ENCODE data around the gene NTNG2. TPM values are rescaled to one million over a fixed set of nuclear protein-coding genes. Genes with fewer than 3 reads are reported as not detected.

Gene NTNG2
- total RNA-seq, 4 donors from 2014 or later: 1.4 to 4.4 TPM; not detected in 2

DNA sequence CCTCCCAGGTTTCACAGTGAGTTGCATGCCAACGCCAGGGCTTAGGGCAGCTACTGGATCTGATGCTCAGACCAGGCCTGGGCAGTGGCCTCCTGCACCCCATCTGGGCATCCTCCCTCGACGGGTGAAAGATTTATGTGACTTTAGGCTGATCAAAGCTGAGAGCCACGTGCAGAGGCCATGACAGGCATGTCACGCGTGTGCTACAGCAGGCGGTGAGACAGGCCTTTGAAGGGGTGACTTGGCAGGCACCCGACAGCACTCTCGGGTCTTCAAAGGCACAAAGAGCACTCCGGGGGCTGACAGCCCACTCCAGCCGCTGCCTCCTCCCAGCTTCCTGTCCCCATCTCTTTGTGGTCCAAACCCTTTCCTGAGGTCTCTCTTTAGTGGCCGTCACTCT lies 66.2 kb downstream of the NTNG2 start:
- Histone ChIP-seq H3K4me1 (no peaks in the 10 kb centered on the region), H3K4me3 (no peak overlapping the region), H3K9me3 (no peaks in the 10 kb centered on the region), H3K36me3 (no peaks in the 10 kb centered on the region), H3K27ac (no peak overlapping the region), H3K27me3 (no peaks in the 10 kb centered on the region)
- no peak for TF ChIP-seq POLR2A (IDR thresholded peaks at IDR 0.05)
- TF ChIP-seq, protein P1, sequence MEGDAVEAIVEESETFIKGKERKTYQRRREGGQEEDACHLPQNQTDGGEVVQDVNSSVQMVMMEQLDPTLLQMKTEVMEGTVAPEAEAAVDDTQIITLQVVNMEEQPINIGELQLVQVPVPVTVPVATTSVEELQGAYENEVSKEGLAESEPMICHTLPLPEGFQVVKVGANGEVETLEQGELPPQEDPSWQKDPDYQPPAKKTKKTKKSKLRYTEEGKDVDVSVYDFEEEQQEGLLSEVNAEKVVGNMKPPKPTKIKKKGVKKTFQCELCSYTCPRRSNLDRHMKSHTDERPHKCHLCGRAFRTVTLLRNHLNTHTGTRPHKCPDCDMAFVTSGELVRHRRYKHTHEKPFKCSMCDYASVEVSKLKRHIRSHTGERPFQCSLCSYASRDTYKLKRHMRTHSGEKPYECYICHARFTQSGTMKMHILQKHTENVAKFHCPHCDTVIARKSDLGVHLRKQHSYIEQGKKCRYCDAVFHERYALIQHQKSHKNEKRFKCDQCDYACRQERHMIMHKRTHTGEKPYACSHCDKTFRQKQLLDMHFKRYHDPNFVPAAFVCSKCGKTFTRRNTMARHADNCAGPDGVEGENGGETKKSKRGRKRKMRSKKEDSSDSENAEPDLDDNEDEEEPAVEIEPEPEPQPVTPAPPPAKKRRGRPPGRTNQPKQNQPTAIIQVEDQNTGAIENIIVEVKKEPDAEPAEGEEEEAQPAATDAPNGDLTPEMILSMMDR (IDR thresholded peaks at IDR 0.05): no peak
- intact Hi-C loops (cut with DNase I; ENCODE audit: low total_unique reads): no loop called here
- DNase-seq: no peak

DNA sequence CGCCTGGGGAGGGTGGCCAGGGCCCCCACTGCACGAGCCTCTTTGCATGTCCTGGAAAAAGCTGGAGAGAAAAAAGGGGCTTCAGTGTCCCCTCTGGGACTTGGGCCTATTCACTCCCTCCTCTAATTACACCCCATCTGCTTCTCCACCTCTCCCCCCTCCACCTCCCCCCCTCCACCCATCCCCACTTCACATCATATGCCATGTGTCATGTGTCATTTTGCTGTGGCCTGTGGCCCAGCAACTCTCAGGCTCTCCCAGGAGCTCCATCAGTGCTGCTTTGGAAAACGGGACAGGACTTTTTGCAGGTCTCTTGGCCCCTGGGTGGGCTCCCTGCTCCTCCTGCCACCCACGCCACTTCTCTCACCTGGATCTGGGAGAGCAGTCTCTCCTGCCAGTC lies 68.7 kb downstream of the NTNG2 start:
- Histone ChIP-seq H3K4me1 (no peaks in the 10 kb centered on the region), H3K9me3 (no peaks in the 10 kb centered on the region), H3K4me3 (no peak overlapping the region), H3K36me3 (no peaks in the 10 kb centered on the region), H3K27me3 (no peaks in the 10 kb centered on the region), H3K27ac (no peak overlapping the region)
- TF ChIP-seq POLR2A (IDR thresholded peaks at IDR 0.05): no peak
- TF ChIP-seq, protein P1 (IDR thresholded peaks at IDR 0.05): no peak
- no peak for DNase-seq
- intact Hi-C loops (cut with DNase I; ENCODE audit: low total_unique reads): loop anchor here (10.0 kb wide), 1 partner anchor 466 kb away; no protein-coding TSS in a partner anchor

DNA sequence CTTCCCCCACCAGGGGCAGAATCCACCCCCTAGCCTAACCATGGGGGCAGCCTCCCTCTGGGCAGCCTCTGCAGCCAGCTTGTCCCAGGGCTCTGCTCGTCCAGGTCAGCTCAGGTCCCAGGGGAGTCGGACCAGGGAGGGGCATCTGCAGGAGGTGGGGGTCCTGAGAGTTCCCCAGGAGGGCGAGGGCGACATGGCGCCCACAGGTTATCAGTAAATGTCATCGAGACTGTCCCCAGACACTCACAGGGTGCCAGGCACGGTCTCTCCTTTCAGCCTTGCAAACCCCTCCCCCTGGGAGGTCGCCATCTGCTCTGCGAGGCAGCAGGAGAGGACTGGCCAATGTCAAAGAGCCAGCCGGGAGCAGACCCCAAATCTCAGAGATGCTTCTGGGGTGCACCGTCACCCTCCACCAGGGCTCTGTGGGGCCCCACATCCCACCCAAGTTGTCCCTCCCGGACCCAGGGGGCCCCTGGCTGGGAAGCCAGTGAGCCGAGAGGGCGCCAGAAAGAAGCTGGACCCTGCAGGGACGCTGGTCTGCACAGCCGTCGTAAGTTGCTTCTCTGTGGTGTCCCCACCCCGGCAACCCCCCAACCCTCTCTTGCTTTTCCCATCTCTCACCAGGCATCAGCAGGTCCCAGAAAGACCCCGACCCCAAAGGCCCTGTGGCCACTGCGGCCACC lies 69.3 kb downstream of the NTNG2 start:
- no peaks in the 10 kb centered on the region for H3K27me3 ChIP-seq
- H3K27ac ChIP-seq: no peak overlapping the region
- H3K4me1 ChIP-seq: no peaks in the 10 kb centered on the region
- DNase-seq: no peak
- no peaks in the 10 kb centered on the region for H3K36me3 ChIP-seq
- no peak for TF ChIP-seq POLR2A (IDR thresholded peaks at IDR 0.05)
- TF ChIP-seq, protein P1 (IDR thresholded peaks at IDR 0.05): no peak
- intact Hi-C loops (cut with DNase I; ENCODE audit: low total_unique reads): loop anchor here (10.0 kb wide), 1 partner anchor 466 kb away; no protein-coding TSS in a partner anchor
- no peak overlapping the region for H3K4me3 ChIP-seq
- no peaks in the 10 kb centered on the region for H3K9me3 ChIP-seq

DNA sequence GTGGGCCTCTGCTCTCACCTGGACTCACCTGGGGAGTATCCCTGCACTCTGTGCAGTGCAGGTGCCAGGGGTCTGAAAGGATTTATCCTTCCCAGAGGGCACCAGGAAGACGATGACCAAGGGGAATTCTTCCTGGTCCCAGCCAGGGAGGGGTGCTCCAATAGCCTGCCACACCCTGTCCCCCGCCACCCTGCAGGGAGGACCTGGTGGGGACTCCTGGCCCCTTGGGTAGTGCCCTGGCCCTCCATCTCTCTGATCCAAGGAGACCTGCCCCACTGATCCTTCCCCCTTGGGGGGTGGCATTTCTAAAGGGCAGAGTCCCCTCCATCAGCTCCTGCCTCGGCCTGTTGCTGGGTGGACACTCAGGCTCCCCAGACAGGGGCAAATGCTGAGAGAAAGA lies 70.7 kb downstream of the NTNG2 start:
- H3K4me1 ChIP-seq: no peaks in the 10 kb centered on the region
- TF ChIP-seq POLR2A (IDR thresholded peaks at IDR 0.05): no peak
- TF ChIP-seq, protein P1 (IDR thresholded peaks at IDR 0.05): no peak
- no peaks in the 10 kb centered on the region for H3K27me3 ChIP-seq
- no peak overlapping the region for H3K27ac ChIP-seq
- H3K36me3 ChIP-seq: no peaks in the 10 kb centered on the region
- intact Hi-C loops (cut with DNase I; ENCODE audit: low total_unique reads): loop anchor here (10.0 kb wide), 1 partner anchor 468 kb away; no protein-coding TSS in a partner anchor
- no peaks in the 10 kb centered on the region for H3K9me3 ChIP-seq
- H3K4me3 ChIP-seq: no peak overlapping the region
- no peak for DNase-seq

DNA sequence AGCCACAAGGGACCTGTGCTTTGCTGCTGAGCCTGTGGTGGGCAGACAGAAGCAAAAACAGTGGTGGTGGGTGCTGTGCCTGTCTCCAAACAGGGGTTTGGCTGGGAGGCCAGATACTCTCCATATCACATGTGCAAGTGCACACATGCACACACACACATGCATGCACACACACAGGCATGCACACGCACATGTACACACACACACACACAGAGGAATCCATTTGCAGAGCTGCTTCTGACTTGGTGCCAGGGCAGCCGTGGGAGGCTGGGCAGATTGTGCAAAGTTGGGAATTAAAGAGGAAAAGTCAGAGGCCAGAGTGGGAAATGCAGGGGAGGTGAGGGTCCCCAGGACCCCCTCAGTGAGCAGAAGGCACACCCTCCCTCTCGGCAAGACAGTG lies 71.3 kb downstream of the NTNG2 start:
- TF ChIP-seq, protein P1 (IDR thresholded peaks at IDR 0.05): no peak
- TF ChIP-seq POLR2A (IDR thresholded peaks at IDR 0.05): no peak
- Histone ChIP-seq H3K36me3 (no peaks in the 10 kb centered on the region), H3K4me1 (no peaks in the 10 kb centered on the region), H3K27ac (no peak overlapping the region), H3K27me3 (no peaks in the 10 kb centered on the region), H3K4me3 (no peak overlapping the region), H3K9me3 (no peaks in the 10 kb centered on the region)
- DNase-seq: no peak
- intact Hi-C loops (cut with DNase I; ENCODE audit: low total_unique reads): loop anchor here (10.0 kb wide), 1 partner anchor 468 kb away; no protein-coding TSS in a partner anchor
